ENCODE data around the gene TMEM212. TPM values are rescaled to one million over a fixed set of nuclear protein-coding genes. Genes with fewer than 3 reads are reported as not detected.

The TMEM212 gene
- 0.12 TPM in 1 of 3 replicates, not detected in the others for polyA plus RNA-seq
- polyA plus RNA-seq (2011; ENCODE audit: low read depth): not detected
- polyA plus RNA-seq (2011; cell fraction: cytosol; rRNA removed): not detected in 2 replicates
- polyA plus RNA-seq (2011; cell fraction: nucleus; rRNA removed): not detected in 2 replicates
- polyA plus RNA-seq (2012; ENCODE audit: low replicate concordance): not detected in 2 replicates
- not detected in 3 replicates for polyA minus RNA-seq
- not detected for polyA minus RNA-seq (2011; cell fraction: cytosol; rRNA and poly(A)+ RNA removed)
- not detected in 2 replicates for polyA minus RNA-seq (2011; cell fraction: nucleus; rRNA and poly(A)+ RNA removed)

DNA sequence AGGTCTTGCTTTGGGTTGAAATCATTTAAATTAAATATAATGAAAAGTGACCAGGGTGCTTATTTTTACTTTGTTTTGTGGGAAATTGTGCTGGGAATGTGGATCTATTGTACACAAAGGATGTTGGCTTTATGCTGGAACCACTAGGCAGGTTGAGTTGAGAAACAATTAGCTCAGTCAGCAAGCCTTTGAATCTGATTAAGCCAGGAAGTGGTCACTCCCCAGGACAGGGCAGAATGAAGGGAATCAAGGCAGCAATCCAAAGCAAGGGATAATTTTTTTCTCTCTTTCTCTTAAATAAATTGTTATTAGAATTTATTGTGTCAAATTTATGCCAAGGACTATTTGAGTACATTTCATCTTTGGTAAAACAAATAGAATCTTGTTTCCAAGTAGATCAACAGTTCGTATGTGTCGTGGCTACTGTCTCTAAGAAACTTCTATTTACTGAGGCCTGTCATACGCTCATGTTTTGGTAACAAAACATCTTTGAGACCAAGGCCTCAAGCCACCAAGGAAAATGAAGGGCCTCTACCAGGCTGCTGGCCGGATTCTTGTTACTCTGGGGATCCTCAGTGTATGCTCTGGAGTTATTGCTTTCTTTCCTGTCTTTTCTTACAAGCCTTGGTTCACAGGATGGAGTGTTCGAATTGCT is at the start of gene TMEM212:
Gene TMEM212 (plus strand): TSS at position 486 of the 655 bp plus-strand sequence. CDS start 35 bp downstream, at position 521.
- no peak within 1 kb of the TSS for H2AFZ ChIP-seq (ENCODE audit: control insufficient read depth, low read length)
- dilution Hi-C loops (cut with MboI; ENCODE audit: extremely low pct_ligation_motif_present, low sequenced_read_pairs): no loop called here
- no peak for DNase-seq (ENCODE audit: low read depth, low spot score)
- H3K27ac ChIP-seq (ENCODE audit: control insufficient read depth, insufficient read depth, low read length): no peak within 1 kb of the TSS
- TF ChIP-seq EZH2 (IDR thresholded peaks at IDR 0.05; ENCODE audit: low read length) (no peak), CTCF (optimal IDR thresholded peaks at IDR 0.05 in 1 of 3, IDR thresholded peaks at IDR 0.05 in 1 of 3, conservative IDR thresholded peaks at IDR 0.05 in 1 of 3; ENCODE audit: extremely low read depth in 1 of 3, insufficient read depth in 2 of 3, low read length in 3 of 3) (no peak)
- H3K9ac ChIP-seq (ENCODE audit: control insufficient read depth, extremely low read depth, insufficient read depth, low read length): no peak within 1 kb of the TSS
- H4K20me1 ChIP-seq (ENCODE audit: control insufficient read depth, extremely low read depth, insufficient read depth, low read length): no peaks in the 10 kb centered on the region
- H3K27me3 ChIP-seq (ENCODE audit: control insufficient read depth, extremely low read depth, insufficient read depth, low read length): peaks cover 2% of the 10 kb centered on the region
- no peak within 1 kb of the TSS for H3K4me2 ChIP-seq (ENCODE audit: control insufficient read depth, extremely low read depth, insufficient read depth, low read depth, low read length)
- H3K4me3 ChIP-seq (ENCODE audit: control insufficient read depth in 2 of 3, extremely low read depth in 1 of 3, insufficient read depth in 2 of 3, low read depth in 1 of 3, low read length in 3 of 3): no peak within 1 kb of the TSS
- no peaks in the 10 kb centered on the region for H3K9me3 ChIP-seq (ENCODE audit: control insufficient read depth, low read depth, low read length)
- no peaks in the 10 kb centered on the region for H3K9me1 ChIP-seq (ENCODE audit: control insufficient read depth, extremely low read depth, insufficient read depth, low read length)
- no peaks in the 10 kb centered on the region for H3K36me3 ChIP-seq (ENCODE audit: control insufficient read depth in 2 of 2, extremely low read depth in 1 of 2, insufficient read depth in 2 of 2, low read length in 2 of 2)
- no peaks in the 10 kb centered on the region for H3K4me1 ChIP-seq (ENCODE audit: control insufficient read depth, extremely low read depth, insufficient read depth, low read length)
- H3K79me2 ChIP-seq (ENCODE audit: control insufficient read depth, insufficient read depth, low read length): no peaks in the 10 kb centered on the region
- no peak for FAIRE-seq

- FAIRE-seq (no peak), DNase-seq (ENCODE audit: low read depth, low spot score) (no peak)
- Histone ChIP-seq H3K4me3 (ENCODE audit: control insufficient read depth in 2 of 3, extremely low read depth in 1 of 3, insufficient read depth in 2 of 3, low read depth in 1 of 3, low read length in 3 of 3) (no peak overlapping the region), H3K9me1 (ENCODE audit: control insufficient read depth, extremely low read depth, insufficient read depth, low read length) (no peaks in the 10 kb centered on the region), H3K27me3 (ENCODE audit: control insufficient read depth, extremely low read depth, insufficient read depth, low read length) (no peaks in the 10 kb centered on the region), H3K36me3 (ENCODE audit: control insufficient read depth in 2 of 2, extremely low read depth in 1 of 2, insufficient read depth in 2 of 2, low read length in 2 of 2) (no peaks in the 10 kb centered on the region), H3K79me2 (ENCODE audit: control insufficient read depth, insufficient read depth, low read length) (peaks cover 4% of the 10 kb centered on the region), H3K4me2 (ENCODE audit: control insufficient read depth, extremely low read depth, insufficient read depth, low read depth, low read length) (no peak overlapping the region), H2AFZ (ENCODE audit: control insufficient read depth, low read length) (peak overlapping the region; percentile 31), H4K20me1 (ENCODE audit: control insufficient read depth, extremely low read depth, insufficient read depth, low read length) (no peaks in the 10 kb centered on the region), H3K9ac (ENCODE audit: control insufficient read depth, extremely low read depth, insufficient read depth, low read length) (no peak overlapping the region), H3K4me1 (ENCODE audit: control insufficient read depth, extremely low read depth, insufficient read depth, low read length) (peaks cover 33% of the 10 kb centered on the region), H3K9me3 (ENCODE audit: control insufficient read depth, low read depth, low read length) (no peaks in the 10 kb centered on the region), H3K27ac (ENCODE audit: control insufficient read depth, insufficient read depth, low read length) (no peak overlapping the region)
- TF ChIP-seq CTCF (optimal IDR thresholded peaks at IDR 0.05 in 1 of 3, IDR thresholded peaks at IDR 0.05 in 1 of 3, conservative IDR thresholded peaks at IDR 0.05 in 1 of 3; ENCODE audit: extremely low read depth in 1 of 3, insufficient read depth in 2 of 3, low read length in 3 of 3) (no peak), EZH2 (IDR thresholded peaks at IDR 0.05; ENCODE audit: low read length) (no peak)
- dilution Hi-C loops (cut with MboI; ENCODE audit: extremely low pct_ligation_motif_present, low sequenced_read_pairs): no loop called here
Measured at GRCh38 chr3:171796625-171797264, 46.4 kb upstream of the TMEM212 start.
